Measurements from ENCODE around the gene ST8SIA1.

Gene ST8SIA1

GRCh38 chr12:22276867-22277266, 57.6 kb downstream of the ST8SIA1 start:
- DNase-seq, result no peak

GRCh38 chr12:22276313-22276712, 58.2 kb downstream of the ST8SIA1 start:
- DNase-seq, result no peak

GRCh38 chr12:22275843-22276242, 58.7 kb downstream of the ST8SIA1 start:
- no peak for DNase-seq

- DNase-seq, result no peak
Measured at GRCh38 chr12:22272335-22273151, 62.0 kb downstream of the ST8SIA1 start.

GRCh38 chr12:22271023-22271422, 63.5 kb downstream of the ST8SIA1 start:
- DNase-seq, result no peak

GRCh38 chr12:22268973-22269372, 65.5 kb downstream of the ST8SIA1 start:
- no peak for DNase-seq

GRCh38 chr12:22268406-22268805, 66.1 kb downstream of the ST8SIA1 start:
- no peak for DNase-seq

- DNase-seq, result no peak
Measured at GRCh38 chr12:22266101-22266500, 68.4 kb downstream of the ST8SIA1 start.

- DNase-seq, result no peak
Measured at GRCh38 chr12:22264380-22264779, 70.1 kb downstream of the ST8SIA1 start.

- DNase-seq, result no peak
Measured at GRCh38 chr12:22262309-22262708, 72.2 kb downstream of the ST8SIA1 start.

- no peak for DNase-seq
Measured at GRCh38 chr12:22257100-22257499, 77.4 kb downstream of the ST8SIA1 start.

- DNase-seq, result no peak
Measured at GRCh38 chr12:22256605-22257004, 77.9 kb downstream of the ST8SIA1 start.

- DNase-seq, result no peak
Measured at GRCh38 chr12:22256041-22256441, 78.5 kb downstream of the ST8SIA1 start.

- no peak for DNase-seq
Measured at GRCh38 chr12:22255097-22255496, 79.4 kb downstream of the ST8SIA1 start.

GRCh38 chr12:22254478-22254877, 80.0 kb downstream of the ST8SIA1 start:
- DNase-seq, result no peak

- no peak for DNase-seq
Measured at GRCh38 chr12:22252057-22252456, 82.5 kb downstream of the ST8SIA1 start.

GRCh38 chr12:22250762-22251161, 83.7 kb downstream of the ST8SIA1 start:
- DNase-seq, result no peak

GRCh38 chr12:22248571-22249115, 85.9 kb downstream of the ST8SIA1 start:
- no peak for DNase-seq

GRCh38 chr12:22248121-22248520, 86.4 kb downstream of the ST8SIA1 start:
- no peak for DNase-seq

- DNase-seq, result no peak
Measured at GRCh38 chr12:22246217-22246846, 88.2 kb downstream of the ST8SIA1 start.

- no peak for DNase-seq
Measured at GRCh38 chr12:22242726-22243125, 91.8 kb downstream of the ST8SIA1 start.

GRCh38 chr12:22238211-22238610, 96.3 kb downstream of the ST8SIA1 start:
- DNase-seq, result no peak

- no peak for DNase-seq
Measured at GRCh38 chr12:22234561-22234960, 99.9 kb downstream of the ST8SIA1 start.

- no peak for DNase-seq
Measured at GRCh38 chr12:22231836-22232235, 102.7 kb downstream of the ST8SIA1 start.

Data from NCI-H2227 treated with DMSO at 0.1 percent for 48 hours (cell line).